HG03196 (cell line): ENCODE measurements around the gene APOA5.
"Not testable (repeated sequence)": the region's sequence is repeated elsewhere in the genome, so short reads cannot be mapped to it uniquely, and the experiment has no call there.

ENCODE experiments used
- ATAC-seq: cut with Tn5 transposase; IDR thresholded peaks from one replicate; pipeline ENCODE4 v1.9.1; 2021; ENCODE audit not compliant: unreplicated experiment

APOA5 gene

GRCh38 chr11:116791813-116792143 lies at the start of gene APOA5:
Gene APOA5, minus strand, starts transcription at chr11:116791879. Its CDS starts 19 bp downstream, at chr11:116791860.
- no peak for ATAC-seq

GRCh38 chr11:116840746-116841296 lies 49.1 kb upstream of the APOA5 start:
- no peak for ATAC-seq

- ATAC-seq = no peak
Observed at GRCh38 chr11:116840224-116840745, 48.6 kb upstream of the APOA5 start.

- no peak for ATAC-seq
Observed at GRCh38 chr11:116838321-116839084, 46.8 kb upstream of the APOA5 start.

GRCh38 chr11:116837231-116838091 lies 45.8 kb upstream of the APOA5 start, which contains the start of gene APOA1:
Gene APOA1, minus strand, starts transcription at chr11:116837622. Its CDS starts 235 bp downstream, at chr11:116837387.
- no peak for ATAC-seq

- ATAC-seq = no peak
Observed at GRCh38 chr11:116836632-116836991, 44.9 kb upstream of the APOA5 start.

GRCh38 chr11:116835791-116836631 lies 44.3 kb upstream of the APOA5 start:
- peak; percentile 74 for ATAC-seq

- no peak for ATAC-seq
Observed at GRCh38 chr11:116835042-116835772, 43.5 kb upstream of the APOA5 start.

- not testable (repeated sequence) for ATAC-seq
Observed at GRCh38 chr11:116834535-116835041, 42.9 kb upstream of the APOA5 start.

- ATAC-seq = no peak
Observed at GRCh38 chr11:116833816-116834534, 42.3 kb upstream of the APOA5 start.

- no peak for ATAC-seq
Observed at GRCh38 chr11:116833491-116833815, 41.8 kb upstream of the APOA5 start.

GRCh38 chr11:116832350-116833290 lies 40.9 kb upstream of the APOA5 start:
- no peak for ATAC-seq

GRCh38 chr11:116831790-116832349 lies 40.2 kb upstream of the APOA5 start:
- no peak for ATAC-seq

- no peak for ATAC-seq
Observed at GRCh38 chr11:116830184-116830912, 38.7 kb upstream of the APOA5 start.

- ATAC-seq = no peak
Observed at GRCh38 chr11:116829525-116830183, 38.0 kb upstream of the APOA5 start, which contains the start of gene APOC3. Gene APOC3, plus strand, starts transcription at chr11:116829907. Its CDS starts 676 bp downstream, at chr11:116830583.
